ENCODE results near the gene FGD6. TPM values are rescaled to one million over a fixed set of nuclear protein-coding genes. Genes with fewer than 3 reads are reported as not detected.
"Not testable (repeated sequence)": the region's sequence is repeated elsewhere in the genome, so short reads cannot be mapped to it uniquely, and the experiment has no call there.

Gene FGD6
- total RNA-seq, 1 experiment from 2014 or later, result 7.5 TPM

DNA sequence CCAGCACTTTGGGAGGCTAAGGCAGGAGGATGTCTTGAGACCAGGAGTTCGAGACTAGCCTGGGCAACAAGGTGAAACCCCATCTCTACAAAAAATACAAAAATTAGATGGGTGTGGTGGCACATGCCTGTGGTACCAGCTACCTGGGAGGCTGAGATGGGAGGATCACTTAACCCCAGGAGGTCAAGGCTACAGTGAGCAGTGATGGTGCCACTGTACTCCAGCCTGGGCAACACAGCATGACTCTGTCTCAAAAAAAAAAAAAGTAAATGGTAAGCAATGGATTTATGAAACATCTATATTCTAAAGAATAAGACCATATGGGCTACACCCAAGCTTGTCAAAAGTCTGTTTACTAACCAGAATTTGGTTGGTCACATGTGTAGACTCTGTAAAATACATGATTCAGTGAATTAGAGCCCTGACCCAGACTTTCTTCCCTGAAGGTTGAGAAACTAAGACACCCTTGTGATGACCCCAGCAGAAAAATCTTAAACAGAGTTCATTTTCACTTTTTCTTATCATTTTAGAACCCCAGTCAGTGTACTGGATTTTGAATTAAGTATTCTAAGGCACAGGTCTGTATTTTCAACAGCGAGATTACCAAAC lies 12.1 kb downstream of the FGD6 start:
- DNase-seq (ENCODE audit: low read depth), result no peak

DNA sequence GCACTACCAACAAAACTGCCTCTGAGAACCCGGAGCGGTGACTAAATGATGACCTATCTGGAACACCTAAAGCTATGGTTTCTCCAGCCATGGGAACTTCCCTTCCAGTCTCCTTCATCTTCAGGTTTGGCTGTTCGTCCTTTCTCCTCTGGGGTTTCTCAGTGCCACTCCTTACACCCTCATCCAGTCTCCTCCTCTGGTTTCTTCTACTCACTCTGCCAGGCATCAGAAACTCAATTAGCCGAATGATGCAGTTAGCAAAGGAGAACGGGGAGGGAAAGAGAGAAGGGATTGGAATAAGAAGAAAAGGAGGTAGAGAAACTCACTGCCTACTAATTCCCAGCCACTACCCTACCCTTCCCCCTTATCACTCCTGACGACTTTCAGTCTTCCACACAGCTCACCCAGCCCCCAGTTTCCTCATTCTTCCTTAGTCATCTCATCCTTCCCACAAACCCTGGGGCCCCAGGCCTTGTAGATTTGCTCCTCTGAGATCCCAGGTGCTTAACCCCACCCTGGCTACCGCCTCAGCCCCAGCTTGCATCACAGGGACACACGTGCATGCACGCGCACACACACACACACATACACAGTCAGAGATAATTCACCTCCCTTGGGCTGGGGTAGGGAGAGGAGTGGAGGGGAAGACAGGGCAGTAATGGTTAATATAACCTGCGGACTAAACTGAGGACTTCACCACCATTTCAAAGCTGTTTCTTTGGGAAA lies 13.0 kb downstream of the FGD6 start:
- DNase-seq (ENCODE audit: low read depth), result peak; percentile 99

DNA sequence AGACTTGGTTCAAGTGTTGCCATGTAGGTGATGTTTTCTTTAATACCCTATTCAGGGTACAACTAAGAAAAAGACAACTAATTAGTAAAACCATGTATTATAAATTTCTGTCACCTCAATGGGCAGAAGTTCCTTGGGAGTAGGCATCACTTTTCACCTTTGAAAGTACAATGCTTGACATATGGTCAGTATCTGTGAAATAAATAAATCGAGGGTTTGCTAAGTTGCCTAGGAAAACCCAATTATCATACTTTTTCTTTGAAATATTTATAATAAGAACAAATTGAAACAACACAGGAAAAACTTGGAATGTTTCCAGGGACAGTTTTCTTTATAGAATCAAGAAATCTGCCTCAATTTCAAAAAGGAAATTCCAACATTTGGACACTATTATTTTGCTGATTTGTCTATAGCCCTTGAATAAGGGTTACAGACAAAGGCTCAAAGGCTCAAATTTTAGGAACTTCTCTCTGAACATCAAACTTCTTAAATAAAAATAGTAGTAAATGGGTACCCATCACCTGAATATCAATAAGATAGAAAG lies 13.7 kb downstream of the FGD6 start:
- DNase-seq (ENCODE audit: low read depth), result no peak

DNA sequence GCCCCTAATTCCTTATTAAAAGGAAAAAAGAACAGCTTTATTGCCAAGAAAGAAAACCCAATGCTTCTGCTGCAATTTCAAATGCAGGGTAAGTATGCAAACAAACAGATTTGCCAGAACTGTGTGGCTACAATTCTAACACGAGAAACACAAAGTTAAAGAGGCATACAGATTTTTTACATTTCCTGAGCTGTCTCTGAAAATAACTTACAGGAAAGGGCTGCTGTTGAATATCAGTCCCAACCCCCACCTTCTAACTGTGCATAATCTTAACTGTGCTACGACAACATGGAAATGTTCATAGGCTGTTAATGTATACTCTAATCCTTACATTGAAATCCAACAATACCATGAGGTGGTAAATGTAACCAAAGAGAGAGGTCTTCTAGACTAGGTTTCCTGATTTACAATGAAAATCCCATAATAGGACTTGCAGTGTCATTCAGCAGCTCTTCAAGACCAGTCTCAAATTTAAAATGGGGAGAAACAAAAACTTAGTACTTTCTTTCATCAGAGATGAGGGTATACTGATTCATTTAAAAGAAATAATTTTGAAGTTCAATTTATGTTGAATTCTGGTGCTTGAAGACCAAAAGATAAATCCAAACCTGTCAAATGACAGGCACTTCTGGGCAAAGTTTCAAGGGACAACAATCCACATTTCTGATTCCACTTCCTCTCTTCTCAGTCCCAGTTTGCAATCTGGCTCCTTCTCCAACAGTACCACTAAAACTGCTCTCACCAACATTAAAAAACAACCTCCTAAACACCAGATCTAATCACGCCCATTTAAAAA lies 14.4 kb downstream of the FGD6 start:
- peak; percentile 72 for DNase-seq (ENCODE audit: low read depth)

DNA sequence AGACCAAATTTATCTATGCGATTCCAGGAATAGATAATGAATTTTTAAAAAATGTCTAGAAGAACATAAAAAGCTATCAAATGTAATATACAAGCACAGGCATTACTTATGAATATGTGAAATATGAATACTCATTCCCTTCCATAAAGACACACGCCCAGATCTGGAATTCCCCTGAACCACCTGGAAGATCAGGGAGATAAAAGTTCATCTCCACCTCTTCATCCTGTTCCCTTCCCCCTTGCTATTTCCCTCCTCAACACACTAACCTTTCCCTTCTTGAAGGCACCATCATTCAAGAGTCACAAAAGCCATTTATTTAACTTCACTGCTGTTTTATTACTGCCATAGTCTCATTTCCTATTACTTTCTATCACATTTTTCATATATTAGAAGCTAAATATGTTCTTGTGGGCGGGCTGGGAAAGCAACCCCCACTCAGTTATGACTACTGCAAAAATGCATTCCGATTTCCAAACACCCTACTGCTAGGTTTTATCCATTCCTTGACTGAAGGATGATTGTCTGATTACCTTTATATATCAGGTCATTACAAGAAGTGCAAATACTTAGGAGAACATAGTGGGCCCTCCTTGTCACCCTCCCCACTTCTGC lies 16.1 kb downstream of the FGD6 start:
- DNase-seq (ENCODE audit: low read depth), result no peak

DNA sequence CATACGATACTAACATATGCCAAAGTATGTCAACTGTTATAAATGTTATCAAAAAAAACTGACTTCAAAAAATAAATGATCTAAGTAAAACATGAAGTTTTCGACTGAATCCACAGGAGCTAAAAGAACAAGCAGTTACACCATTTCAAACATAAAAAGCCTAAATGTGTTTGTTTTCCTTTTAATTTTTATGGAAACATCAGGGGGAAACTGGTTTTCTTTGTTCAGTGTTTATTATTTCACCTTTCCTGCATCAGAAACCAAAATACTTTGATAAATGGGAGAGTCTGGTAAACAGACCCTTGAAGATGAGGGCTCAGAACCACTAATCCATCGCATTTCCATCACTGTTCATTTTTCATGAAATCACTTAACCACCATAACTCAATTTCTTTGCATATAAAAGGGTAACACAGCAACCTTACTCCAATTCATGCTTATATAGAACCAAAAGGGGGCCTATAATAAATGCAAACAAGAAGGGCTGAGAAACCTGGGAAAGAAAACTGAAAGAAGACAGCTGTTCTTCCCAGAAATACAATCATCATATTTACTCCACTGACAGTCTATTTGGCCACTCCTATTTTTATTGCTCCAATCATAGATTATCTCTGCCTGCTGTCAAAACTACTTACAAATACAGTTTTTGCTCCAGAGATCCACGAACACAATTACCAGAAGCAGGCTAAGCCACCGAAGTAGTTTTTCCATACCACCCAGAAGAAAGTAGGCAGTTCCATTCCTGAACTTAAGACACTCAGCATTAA lies 17.0 kb downstream of the FGD6 start:
- DNase-seq (ENCODE audit: low read depth), result no peak

DNA sequence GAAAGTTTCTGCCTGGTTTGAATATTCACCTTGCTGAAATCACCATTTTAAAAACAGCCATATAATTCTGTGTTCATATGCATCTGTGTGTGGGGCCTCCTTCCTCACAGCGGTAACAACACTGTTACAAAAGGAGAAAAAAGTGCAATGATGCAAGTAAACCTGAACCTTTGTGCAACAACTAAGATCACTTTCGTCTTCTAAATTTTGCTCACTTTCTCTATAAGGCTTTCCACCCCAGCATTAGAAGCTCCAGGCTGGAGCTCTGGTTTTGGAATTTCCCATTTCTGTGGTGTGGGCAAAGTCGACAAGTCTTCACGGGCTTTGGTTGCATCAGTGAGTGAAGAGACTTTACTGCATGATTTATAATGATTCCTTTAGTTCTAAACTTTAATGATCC lies 18.4 kb downstream of the FGD6 start:
- DNase-seq (ENCODE audit: low read depth), result no peak

DNA sequence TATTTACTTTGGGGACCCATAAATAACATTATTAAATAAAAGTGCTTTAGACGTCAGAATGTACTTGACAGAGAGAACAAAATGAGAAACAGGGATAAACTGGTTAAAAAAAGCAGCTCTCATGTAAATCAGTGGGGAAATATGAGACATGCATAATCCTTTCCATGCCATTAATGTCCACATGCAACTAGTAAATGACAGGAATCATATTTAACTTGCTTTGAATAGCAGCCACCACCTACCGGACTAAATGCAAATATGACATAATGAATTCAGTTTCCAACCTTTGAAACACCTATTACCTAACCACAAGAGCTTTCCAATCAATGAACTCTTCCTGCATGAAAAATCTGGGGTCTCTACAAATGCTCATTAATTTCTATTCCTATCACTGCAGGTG lies 19.6 kb downstream of the FGD6 start:
- no peak for DNase-seq (ENCODE audit: low read depth)

DNA sequence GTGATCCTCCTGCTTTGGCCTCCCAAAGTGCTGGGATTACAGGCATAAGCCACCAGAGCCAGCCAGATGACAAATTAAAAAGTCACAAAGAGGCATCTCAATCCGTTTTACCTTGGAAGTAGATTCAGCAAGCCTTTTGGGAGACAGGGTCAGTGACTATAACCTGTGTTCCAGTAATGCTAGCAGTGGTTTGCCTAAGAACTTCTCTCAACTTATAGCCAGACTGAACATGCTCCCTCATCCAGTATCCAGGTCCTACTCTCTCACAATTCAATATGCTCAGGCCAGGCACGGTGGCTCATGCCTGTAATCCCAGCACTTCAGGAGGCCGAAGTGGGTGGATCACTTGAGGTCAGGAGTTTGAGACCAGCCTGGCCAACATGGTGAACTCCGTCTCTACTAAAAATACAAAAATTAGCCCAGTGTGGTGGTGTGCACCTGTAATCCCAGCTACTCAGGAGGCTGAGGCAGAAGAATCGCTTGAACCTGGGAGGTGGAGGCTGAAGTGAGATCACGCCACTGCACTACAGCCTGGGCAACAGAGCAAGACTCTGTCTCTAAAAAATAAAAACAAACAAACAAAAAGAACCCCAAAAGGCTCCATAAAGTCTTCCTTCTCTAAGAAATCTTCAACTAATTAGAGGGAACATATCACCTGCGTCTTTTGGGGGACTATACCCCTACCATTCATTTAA lies 20.2 kb downstream of the FGD6 start:
- DNase-seq (ENCODE audit: low read depth), result not testable (repeated sequence)

DNA sequence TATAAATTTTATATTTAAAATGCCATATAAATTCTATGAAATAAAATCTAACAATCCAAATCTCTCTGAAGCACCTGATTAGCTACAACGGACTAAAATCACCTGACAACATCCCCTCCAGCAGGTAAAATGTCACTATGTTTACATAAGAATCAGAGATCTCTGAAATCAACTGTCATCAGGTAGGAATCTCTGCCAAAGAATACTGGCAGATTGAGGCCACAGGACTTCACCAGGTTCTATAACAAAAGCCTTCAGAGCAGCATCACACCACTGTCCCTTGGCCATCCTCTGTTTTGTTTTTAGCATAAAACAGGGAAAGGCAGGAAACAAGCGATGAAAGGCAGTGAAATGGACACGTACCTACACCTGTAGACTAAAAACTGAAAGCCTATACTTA lies 22.1 kb downstream of the FGD6 start:
- DNase-seq (ENCODE audit: low read depth), result no peak

DNA sequence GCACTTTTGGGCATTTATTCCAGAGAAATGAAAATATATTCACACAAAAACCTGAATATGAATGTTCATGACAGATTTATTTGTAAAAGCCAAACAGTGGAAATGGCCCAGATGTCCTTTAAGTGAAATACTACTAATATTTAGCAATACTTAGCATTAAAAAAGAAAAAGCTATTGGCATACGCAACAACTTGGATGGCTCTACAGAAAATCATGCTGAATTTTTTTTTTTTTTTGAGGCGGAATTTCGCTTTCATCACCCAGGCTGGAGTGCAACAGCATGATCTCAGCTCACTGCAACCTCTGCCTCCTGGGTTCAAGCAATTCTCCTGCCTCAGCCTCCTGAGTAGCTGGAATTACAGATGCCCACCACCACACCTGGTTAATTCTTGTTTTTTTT lies 24.1 kb downstream of the FGD6 start:
- no peak for DNase-seq (ENCODE audit: low read depth)

DNA sequence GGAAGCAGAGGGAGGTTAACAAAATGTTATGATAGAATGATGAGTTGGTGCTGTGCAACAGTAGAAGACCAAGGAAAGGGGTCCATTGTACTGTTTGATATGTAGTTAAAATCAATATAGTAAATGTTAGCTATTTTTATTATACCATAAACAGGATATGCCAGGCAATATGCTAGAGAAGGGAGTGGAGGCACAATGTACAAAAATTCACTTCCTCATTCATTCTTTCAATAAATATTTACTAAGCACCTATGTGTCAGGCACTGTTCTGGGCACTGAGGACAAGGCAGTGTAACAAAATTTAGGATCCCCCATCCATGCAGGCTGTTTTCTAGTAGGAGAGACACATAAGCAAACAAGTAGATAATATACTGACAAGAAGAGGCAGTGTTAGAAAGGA lies 25.0 kb downstream of the FGD6 start:
- DNase-seq (ENCODE audit: low read depth), result no peak

DNA sequence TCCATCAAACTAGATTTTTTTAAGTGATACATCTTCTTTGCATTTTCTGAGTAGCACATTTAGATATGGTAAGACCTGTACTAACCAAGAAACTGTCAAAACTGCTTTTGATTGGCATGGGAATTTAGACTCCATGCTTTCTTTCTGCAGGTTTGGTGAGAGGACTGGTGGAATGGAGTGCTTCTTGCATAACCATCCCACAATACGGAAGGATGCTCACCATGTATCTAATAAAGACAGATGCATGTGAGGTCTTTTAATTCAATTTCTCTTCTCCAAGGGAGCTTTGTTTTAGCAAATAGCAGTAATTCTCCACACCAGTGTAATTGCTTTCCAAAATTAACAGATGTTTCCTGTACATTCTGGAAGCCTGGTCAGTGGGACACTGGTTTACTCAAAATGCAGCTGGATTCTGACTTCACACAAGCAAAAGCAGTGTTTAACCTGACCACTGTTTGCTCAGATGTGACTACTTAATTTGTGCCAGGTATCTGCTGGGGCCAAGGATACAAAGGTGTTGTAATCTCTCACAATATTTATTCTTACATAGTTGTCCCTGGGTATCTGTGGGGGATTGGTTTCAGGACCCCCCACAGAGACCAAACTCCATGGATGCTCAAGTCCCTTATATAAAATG lies 26.1 kb downstream of the FGD6 start:
- no peak for DNase-seq (ENCODE audit: low read depth)

DNA sequence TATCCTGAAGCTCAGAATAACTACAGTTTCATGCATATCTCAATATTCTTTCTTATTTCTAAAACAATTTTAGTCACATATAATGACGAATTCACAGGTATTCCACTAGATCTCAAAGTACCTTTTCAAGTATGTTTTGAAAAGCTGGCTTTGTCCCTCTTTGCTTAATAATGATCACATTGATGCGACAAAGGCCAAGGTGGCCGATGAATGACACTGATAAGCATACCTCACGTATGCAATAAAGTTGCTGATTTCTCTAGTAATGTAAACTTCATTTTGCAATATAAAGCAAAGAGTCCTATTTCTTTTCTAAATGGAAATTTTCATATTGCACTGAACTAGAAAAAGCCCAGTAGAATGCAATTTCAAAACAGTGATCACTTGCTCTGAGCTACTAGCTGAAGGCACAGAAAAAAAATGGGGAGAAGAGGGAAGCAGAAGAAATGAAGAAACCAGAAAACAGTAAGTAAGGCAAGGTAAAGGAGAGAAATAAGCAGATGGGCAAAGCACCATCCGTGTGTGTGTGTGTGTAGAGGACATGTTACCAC lies 29.3 kb downstream of the FGD6 start:
- no peak for DNase-seq (ENCODE audit: low read depth)

DNA sequence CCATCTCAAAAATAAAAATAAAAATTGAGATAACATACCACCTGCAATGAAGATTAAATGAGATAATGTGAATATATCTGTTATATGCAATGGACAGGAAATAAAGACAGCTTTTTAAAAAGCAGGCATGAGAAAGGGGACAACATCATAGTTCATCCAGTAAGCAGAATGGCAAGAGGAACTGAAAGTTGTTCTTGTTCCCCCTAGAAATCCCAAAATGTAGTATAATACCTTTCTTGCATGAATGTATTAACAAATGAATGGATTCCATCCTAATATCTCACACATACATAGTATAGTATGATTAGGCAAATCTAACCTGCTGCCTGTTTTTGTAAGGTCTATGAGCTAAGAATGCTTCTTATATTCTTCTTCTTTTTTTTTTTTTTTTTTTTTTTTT lies 31.4 kb downstream of the FGD6 start:
- DNase-seq (ENCODE audit: low read depth), result no peak

DNA sequence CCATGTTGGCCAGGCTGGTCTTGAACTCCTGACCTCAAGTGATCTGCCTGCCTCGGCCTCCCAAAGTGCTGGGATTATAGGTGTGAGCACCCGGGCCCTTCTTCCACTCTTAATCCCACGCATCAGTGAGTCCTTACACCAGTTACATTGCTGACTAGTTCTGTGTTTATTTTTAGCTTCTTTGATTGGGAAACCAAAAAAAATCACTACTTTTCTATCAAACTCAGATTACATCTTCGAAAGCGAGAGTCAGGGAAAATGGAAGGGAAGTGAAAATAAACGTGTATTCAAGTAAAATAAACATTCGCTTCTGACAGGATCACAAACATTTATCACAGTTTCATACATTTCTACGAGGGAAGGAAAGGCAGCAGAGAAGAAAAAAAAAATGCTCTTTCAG lies 32.2 kb downstream of the FGD6 start:
- no peak for DNase-seq (ENCODE audit: low read depth)

DNA sequence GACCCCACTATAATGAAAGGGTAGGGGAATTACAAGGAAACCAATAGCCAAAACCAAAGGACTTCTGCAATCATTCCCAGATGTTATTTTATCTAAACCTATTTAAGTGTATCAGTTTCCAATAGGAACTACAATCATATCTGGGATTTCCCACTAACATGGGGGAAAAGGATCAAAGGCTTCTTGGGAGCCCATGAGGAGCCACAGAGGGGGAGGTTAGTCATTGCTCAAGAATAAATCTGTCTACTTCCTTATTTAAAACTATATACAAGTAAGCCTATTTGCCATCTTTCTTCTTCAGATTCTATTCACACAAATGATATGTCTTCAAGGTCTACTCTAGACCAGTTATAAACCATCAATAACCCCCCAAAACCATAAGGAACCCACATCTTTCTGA lies 33.1 kb downstream of the FGD6 start:
- no peak for DNase-seq (ENCODE audit: low read depth)

DNA sequence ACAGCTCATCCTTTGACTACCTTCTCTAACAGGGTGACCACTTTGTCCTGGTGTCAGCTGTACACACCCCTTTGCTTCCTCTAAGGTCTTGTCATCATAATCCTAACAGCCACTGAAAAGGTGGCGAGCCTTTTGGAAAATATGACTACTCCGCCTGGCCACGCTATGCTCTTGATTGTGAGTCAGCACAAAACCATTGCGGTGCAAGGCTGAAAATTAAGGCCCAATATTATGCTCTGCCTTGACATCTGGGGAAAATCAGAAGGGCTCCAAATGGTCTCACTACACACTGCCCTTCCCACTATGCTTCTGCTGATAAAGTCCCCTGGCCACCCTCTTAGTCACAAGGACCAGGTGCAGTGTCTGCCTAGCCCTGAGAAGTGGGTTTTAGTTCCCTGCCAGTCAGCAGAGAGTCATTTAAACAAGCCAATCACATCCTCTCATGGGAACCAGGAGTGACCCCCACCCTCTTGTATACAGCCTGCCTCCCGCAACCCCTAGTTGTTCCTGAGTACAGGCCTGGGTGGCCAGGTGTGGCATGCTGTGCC lies 34.3 kb downstream of the FGD6 start:
- DNase-seq (ENCODE audit: low read depth), result peak; percentile 91

DNA sequence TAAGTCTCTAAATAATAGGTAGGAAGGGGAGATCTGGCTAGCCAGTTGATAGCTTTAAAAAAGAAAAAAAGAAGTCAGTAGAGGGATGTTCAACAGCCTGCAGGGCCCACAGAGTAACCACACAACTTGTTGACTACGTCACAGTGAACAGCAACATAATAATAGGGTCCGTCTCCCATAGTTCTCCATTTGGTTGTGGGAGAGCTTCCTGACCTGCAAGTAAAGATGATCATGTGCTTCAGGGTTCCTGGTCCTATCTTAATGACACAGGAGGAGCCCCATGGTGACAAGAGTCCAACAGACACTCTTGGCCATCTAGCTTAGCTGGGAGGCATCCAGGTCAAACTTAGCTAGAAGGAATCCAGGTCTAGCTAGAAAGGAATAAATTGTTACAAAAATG lies 36.2 kb downstream of the FGD6 start:
- no peak for DNase-seq (ENCODE audit: low read depth)

DNA sequence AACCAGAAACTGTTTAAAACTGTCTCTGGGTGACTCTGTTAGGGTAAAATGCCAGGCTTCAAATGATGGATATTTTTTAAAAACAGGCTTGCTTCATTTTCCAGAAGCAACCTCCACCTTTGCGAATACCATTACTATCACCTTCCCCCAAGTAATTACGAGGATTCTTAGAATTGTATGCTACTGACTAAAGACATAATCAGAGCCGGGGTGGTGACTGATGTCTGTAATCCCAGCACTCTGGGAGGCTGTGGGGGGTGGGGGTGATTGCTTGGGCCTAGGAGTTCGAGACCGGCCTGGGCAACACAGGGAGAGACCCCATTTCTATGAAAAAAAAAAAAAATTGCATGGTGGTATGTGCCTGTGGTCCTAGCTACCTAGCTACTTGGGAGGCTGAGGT lies 38.3 kb downstream of the FGD6 start:
- DNase-seq (ENCODE audit: low read depth), result peak; percentile 39

Measured in M059J (cell line).